Measurements from ENCODE around the gene ZNF74.
A peak's percentile ranks its signal among the peaks of the same experiment; 100 is the strongest.

The ZNF74 gene

GRCh38 chr22:20420157-20420842, 26.3 kb downstream of the ZNF74 start:
- no peak for DNase-seq (ENCODE audit: low spot score)

GRCh38 chr22:20421507-20421874, 27.5 kb downstream of the ZNF74 start:
- DNase-seq (ENCODE audit: low spot score), result no peak

- DNase-seq (ENCODE audit: low spot score), result peak; percentile 92
Measured at GRCh38 chr22:20422271-20423007, 28.5 kb downstream of the ZNF74 start.

GRCh38 chr22:20423008-20423905, 29.3 kb downstream of the ZNF74 start:
- peak; percentile 83 for DNase-seq (ENCODE audit: low spot score)

- DNase-seq (ENCODE audit: low spot score), result no peak
Measured at GRCh38 chr22:20423906-20424551, 30.1 kb downstream of the ZNF74 start.

- DNase-seq (ENCODE audit: low spot score), result no peak
Measured at GRCh38 chr22:20424568-20424931, 30.6 kb downstream of the ZNF74 start.

GRCh38 chr22:20424932-20425565, 31.1 kb downstream of the ZNF74 start:
- no peak for DNase-seq (ENCODE audit: low spot score)

GRCh38 chr22:20425566-20426258, 31.8 kb downstream of the ZNF74 start:
- no peak for DNase-seq (ENCODE audit: low spot score)

GRCh38 chr22:20426259-20426615, 32.3 kb downstream of the ZNF74 start:
- DNase-seq (ENCODE audit: low spot score), result no peak

- no peak for DNase-seq (ENCODE audit: low spot score)
Measured at GRCh38 chr22:20427104-20427944, 33.4 kb downstream of the ZNF74 start.

GRCh38 chr22:20427945-20428417, 34.0 kb downstream of the ZNF74 start:
- DNase-seq (ENCODE audit: low spot score), result no peak

GRCh38 chr22:20428496-20429253, 34.7 kb downstream of the ZNF74 start:
- DNase-seq (ENCODE audit: low spot score), result no peak

- DNase-seq (ENCODE audit: low spot score), result peak; percentile 2
Measured at GRCh38 chr22:20429254-20430100, 35.5 kb downstream of the ZNF74 start.

GRCh38 chr22:20430101-20430719, 36.3 kb downstream of the ZNF74 start:
- peak; percentile 7 for DNase-seq (ENCODE audit: low spot score)

- DNase-seq (ENCODE audit: low spot score), result peak; percentile 64
Measured at GRCh38 chr22:20430720-20431510, 37.0 kb downstream of the ZNF74 start.

GRCh38 chr22:20431511-20432192, 37.7 kb downstream of the ZNF74 start:
- peak; percentile 4 for DNase-seq (ENCODE audit: low spot score)

Measured in AG20443 (cell line).